ENCODE results near the gene AIFM1. TPM values are rescaled to one million over a fixed set of nuclear protein-coding genes. Genes with fewer than 3 reads are reported as not detected.
"Not testable (repeated sequence)": the region's sequence is repeated elsewhere in the genome, so short reads cannot be mapped to it uniquely, and the experiment has no call there.

Gene AIFM1
- total and polyA plus RNA-seq, 2 donors: 29.3 to 30.3 TPM

DNA sequence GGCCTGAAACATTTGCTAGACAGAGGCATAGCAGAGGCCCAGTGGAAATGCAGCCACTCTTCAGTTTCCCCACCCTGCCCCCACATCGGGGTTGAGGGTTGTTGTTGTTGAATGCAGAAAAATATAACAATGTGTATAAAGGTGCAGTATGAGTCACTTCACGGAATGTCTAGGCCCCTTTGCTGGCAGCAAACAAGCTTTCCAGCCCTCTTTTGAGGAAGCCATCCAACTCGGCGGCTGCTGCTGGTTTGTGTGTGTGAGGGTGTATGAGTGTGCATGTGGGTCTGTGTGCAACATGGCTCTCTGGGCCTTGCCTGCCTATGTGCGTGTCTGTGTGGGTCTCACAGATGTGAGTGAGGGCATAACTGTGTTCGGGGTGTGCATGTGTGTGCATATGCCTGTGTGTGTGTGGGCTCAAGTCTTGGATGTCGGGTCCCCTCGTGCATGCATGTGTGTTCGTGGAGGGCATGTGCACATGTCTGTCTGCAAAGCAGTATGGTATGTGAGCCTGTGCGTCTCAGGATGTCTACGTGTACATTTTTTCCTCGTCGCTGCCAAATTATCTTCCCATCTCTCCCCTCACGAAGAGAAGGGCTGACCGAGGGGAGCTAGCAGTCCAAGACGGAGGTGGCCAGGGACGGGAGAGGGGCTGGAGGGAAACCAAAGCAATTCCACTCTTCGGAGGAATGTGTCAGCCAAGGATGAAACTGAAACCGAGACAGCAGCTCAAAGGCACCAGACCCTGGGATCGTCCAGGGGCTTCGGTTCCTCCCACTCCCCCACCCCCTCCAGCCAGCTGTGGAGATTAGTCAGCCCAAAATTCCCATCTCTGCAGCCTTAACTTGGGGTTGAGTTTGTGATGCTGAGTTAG is 47.0 kb downstream of the AIFM1 start:
- no peak overlapping the region for H3K27ac ChIP-seq (ENCODE audit: low read depth in 1 of 2, low read length in 1 of 2)
- H3K36me3 ChIP-seq (ENCODE audit: control insufficient read depth in 2 of 2, insufficient read depth in 2 of 2, low read length in 1 of 2): no peaks in the 10 kb centered on the region

DNA sequence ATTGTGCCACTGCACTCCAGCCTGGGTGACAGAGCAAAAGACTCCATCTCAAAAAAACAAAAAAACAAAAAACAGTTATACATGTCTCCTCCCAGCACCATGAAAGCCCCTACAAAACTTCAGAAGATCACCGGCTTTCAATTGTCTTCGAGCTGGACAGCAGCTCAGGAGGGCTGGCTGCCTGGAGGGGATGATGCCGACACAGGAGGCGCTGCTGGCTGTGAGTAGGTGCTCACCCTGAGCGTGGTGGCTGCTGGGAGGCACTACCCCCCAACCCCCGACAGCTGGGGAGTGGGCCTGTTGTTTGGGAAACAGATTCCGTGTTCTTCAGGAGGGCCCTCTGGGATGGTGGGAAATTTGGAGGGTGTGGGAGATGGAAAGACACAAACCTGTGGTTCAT is 48.5 kb downstream of the AIFM1 start:
- H3K27ac ChIP-seq (ENCODE audit: low read depth in 1 of 2, low read length in 1 of 2): no peak overlapping the region
- no peak for DNase-seq (ENCODE audit: low read depth in 6 of 9, low spot score in 9 of 9)
- 98% methylated on average over 7 of the region's 7 CpGs for WGBS
- no peak overlapping the region for H3K4me3 ChIP-seq (ENCODE audit: low read length in 2 of 2)
- H3K4me1 ChIP-seq (ENCODE audit: control insufficient read depth in 2 of 2, insufficient read depth in 2 of 2, low read length in 2 of 2): peaks cover 0 to 18% of the 10 kb centered on the region in 2 donors
- H3K36me3 ChIP-seq (ENCODE audit: control insufficient read depth in 2 of 2, insufficient read depth in 2 of 2, low read length in 1 of 2): no peaks in the 10 kb centered on the region
- H3K27me3 ChIP-seq (ENCODE audit: control insufficient read depth in 2 of 2, insufficient read depth in 1 of 2, low read length in 1 of 2): peaks cover 0 to 3% of the 10 kb centered on the region in 2 donors
- H3K9me3 ChIP-seq (ENCODE audit: control insufficient read depth in 2 of 2, insufficient read depth in 1 of 2, low read length in 1 of 2): no peaks in the 10 kb centered on the region

More for the DNA sequence above, 47.0 kb downstream of the AIFM1 start:
- H3K27me3 ChIP-seq (ENCODE audit: control insufficient read depth in 2 of 2, insufficient read depth in 1 of 2, low read length in 1 of 2): peaks cover 0 to 3% of the 10 kb centered on the region in 2 donors
- peaks cover 0 to 18% of the 10 kb centered on the region in 2 donors for H3K4me1 ChIP-seq (ENCODE audit: control insufficient read depth in 2 of 2, insufficient read depth in 2 of 2, low read length in 2 of 2)
- WGBS: 89% methylated on average over 21 of the region's 21 CpGs
- H3K4me3 ChIP-seq (ENCODE audit: low read length in 2 of 2): no peak overlapping the region
- no peak for DNase-seq (ENCODE audit: low read depth in 6 of 9, low spot score in 9 of 9)
- no peaks in the 10 kb centered on the region for H3K9me3 ChIP-seq (ENCODE audit: control insufficient read depth in 2 of 2, insufficient read depth in 1 of 2, low read length in 1 of 2)

DNA sequence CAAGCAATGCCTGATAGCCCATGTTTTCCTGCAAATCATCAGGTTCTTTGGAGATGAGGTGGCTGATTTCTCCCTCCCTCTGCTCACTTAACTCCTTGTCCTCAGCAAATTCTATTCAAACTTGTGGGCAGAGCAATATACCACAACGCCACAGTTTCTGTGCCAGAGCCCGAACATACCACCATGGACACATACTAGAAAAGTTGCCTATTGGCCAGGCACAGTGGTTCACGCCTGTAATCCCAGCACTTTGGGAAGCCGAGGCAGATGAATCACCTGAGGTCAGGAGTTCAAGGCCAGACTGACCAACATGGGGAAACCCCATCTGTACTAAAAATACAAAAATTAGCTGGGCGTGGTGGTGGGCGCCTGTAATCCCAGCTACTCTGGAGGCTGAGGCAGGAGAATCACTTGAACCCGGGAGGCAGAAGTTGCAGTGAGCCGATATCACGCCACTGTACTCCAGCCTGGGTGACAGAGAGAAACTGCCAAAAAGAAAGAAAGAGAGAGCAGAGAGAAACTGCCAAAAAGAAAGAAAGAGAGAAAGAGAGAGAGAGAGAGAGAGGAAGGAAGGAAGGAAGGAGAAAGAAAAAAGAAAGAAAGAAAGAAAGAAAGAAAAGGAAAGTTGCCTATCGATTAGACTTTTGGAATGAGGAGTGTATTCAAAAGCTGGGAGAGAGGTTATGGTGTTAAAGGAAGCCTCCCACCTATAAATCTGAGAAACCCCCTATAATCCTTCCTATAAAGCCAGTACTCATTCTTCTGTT is 50.3 kb downstream of the AIFM1 start:
- H3K9me3 ChIP-seq (ENCODE audit: control insufficient read depth in 2 of 2, insufficient read depth in 1 of 2, low read length in 1 of 2); DNase-seq (ENCODE audit: low read depth in 6 of 9, low spot score in 9 of 9); H3K36me3 ChIP-seq (ENCODE audit: control insufficient read depth in 2 of 2, insufficient read depth in 2 of 2, low read length in 1 of 2); H3K27me3 ChIP-seq (ENCODE audit: control insufficient read depth in 2 of 2, insufficient read depth in 1 of 2, low read length in 1 of 2); H3K4me3 ChIP-seq (ENCODE audit: low read length in 2 of 2); H3K27ac ChIP-seq (ENCODE audit: low read depth in 1 of 2, low read length in 1 of 2): not testable (repeated sequence)
- WGBS: 96% methylated on average over 10 of the region's 10 CpGs
- H3K4me1 ChIP-seq (ENCODE audit: control insufficient read depth in 2 of 2, insufficient read depth in 2 of 2, low read length in 2 of 2): peaks cover 0 to 22% of the 10 kb centered on the region in 2 donors

DNA sequence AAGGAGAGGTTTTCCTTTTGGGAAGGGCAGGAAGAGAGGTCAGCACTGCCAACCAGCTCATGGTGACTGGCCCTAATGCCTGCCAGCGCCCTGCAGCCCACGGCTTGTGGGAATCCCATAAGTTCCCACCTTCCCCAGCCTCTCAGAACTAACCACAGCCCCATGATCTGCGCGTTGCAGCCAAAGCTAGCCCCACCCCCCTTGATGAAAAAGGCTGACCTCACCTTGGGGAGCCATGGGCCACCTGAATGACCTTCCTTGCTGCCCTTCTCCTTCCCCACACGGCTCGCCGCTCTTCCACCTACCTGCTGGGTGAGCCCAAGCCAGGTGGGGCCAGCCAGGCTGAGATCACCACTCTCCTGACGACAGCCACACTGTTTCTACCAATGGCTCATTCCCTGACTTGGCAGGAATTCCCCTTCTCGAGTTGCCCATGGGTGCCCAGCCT is 51.5 kb downstream of the AIFM1 start:
- 83% methylated on average over 9 of the region's 9 CpGs for WGBS
- DNase-seq (ENCODE audit: low read depth in 6 of 9, low spot score in 9 of 9): no peak
- H3K36me3 ChIP-seq (ENCODE audit: control insufficient read depth in 2 of 2, insufficient read depth in 2 of 2, low read length in 1 of 2): no peaks in the 10 kb centered on the region
- H3K9me3 ChIP-seq (ENCODE audit: control insufficient read depth in 2 of 2, insufficient read depth in 1 of 2, low read length in 1 of 2): no peaks in the 10 kb centered on the region
- no peak overlapping the region for H3K27ac ChIP-seq (ENCODE audit: low read depth in 1 of 2, low read length in 1 of 2)
- H3K4me1 ChIP-seq (ENCODE audit: control insufficient read depth in 2 of 2, insufficient read depth in 2 of 2, low read length in 2 of 2): peaks cover 0 to 18% of the 10 kb centered on the region in 2 donors
- H3K4me3 ChIP-seq (ENCODE audit: low read length in 2 of 2): no peak overlapping the region
- H3K27me3 ChIP-seq (ENCODE audit: control insufficient read depth in 2 of 2, insufficient read depth in 1 of 2, low read length in 1 of 2): peaks cover 0 to 13% of the 10 kb centered on the region in 2 donors

DNA sequence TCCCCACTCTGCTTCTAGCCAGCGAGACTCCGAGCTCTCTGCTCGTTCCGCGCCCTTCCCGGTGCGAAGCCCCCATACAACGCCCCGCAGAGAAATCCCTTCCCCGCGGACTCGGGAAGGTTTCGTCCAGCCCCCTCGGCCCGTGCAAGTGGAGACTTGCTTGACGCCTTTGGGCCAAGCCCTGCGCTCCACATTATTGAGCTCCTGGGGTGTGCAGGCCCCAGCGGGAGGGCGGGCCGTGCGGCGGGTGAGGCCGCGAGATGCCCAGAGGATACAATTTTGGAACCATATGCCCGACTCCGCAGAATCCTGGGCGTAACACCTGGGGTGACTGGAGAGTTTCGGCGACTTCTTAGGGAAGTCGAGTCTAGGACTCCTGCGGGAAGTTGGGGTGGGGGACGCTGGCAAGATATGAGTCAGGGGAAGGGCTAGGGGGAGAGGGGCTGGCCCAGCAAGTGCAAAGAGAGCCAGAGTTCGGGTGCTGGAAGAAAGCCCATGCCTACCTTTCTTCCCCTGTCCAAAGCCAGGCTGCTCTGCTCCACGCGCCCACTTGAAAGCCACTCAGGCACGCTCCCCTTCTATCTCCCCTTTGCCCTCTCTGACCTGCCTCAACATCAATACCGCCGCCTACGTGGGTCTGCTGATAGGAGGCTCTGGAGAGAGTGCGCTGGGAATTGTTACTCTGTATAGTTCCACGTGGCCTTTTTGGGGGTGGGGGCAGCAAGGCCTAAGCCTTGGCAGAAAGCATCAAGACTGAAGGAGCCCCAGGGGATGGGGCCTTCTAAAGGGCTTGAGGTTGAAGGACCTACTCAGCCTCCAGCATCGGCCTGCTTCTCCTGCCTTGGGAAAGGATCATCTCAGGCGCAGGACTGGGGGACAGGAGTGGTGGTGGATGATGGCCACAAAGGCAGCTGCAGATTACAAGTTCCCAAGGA is 54.2 kb downstream of the AIFM1 start:
- 64% methylated on average over 43 of the region's 43 CpGs for WGBS
- Histone ChIP-seq H3K4me1 (ENCODE audit: control insufficient read depth in 2 of 2, insufficient read depth in 2 of 2, low read length in 2 of 2) (peaks cover 4 to 21% of the 10 kb centered on the region in 2 donors), H3K27me3 (ENCODE audit: control insufficient read depth in 2 of 2, insufficient read depth in 1 of 2, low read length in 1 of 2) (peaks cover 0 to 13% of the 10 kb centered on the region in 2 donors), H3K4me3 (ENCODE audit: low read length in 2 of 2) (peak overlapping the region in 1 of 2 donors; percentile 67), H3K9me3 (ENCODE audit: control insufficient read depth in 2 of 2, insufficient read depth in 1 of 2, low read length in 1 of 2) (no peaks in the 10 kb centered on the region), H3K27ac (ENCODE audit: low read depth in 1 of 2, low read length in 1 of 2) (peak overlapping the region in 1 of 2 donors; percentile 52), H3K36me3 (ENCODE audit: control insufficient read depth in 2 of 2, insufficient read depth in 2 of 2, low read length in 1 of 2) (no peaks in the 10 kb centered on the region)
- DNase-seq (ENCODE audit: low read depth in 6 of 9, low spot score in 9 of 9): no peak

DNA sequence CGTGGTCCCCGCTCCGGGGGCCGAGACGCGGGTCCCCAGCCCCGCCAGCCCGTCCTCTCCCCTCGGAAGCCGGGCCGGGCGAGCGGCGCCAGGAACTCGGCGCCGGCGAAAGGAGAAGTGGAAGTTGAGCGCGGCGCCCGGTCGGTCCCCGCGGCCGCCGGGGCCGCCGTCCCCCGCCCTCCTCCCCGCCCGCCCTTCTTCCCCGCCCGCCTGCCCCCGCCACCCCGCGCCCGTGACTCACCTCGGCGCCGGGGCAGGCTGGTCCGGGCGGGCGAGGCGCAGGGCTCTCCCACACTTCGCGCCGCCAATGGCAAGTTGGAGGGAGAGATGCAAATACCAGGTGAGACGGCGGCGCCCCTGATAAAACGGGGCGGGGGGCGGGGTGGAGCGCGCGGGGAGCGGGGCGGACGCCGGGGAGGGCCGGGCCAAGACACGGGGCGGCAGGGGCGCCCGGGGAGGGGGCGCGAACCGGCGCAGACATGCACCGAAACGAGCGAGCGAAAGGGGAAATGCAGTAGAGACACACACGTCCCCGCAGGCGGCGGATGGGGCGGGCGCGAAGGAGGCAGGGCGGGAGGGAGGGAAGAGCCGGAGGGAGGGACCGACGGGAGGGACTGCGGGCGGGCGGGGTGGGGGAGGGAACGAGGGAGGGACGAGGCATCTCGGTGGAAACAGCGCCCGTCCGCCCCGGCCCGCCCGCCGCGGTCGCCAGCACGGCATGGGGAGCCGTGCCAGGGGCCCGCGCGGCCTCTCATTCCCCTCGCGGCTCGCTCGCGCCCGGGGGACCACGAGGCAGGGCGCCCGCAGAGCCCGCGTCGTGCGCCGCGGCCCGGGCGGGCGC is 55.0 kb downstream of the AIFM1 start, which contains the start of gene ELF4:
Gene ELF4, minus strand, starts transcription at position 119 of the 841 bp plus-strand sequence. CDS start 29,167 bp downstream, outside the sequence.
- peak within 1 kb of the TSS; percentile 67 for H3K4me3 ChIP-seq (ENCODE audit: low read length in 2 of 2)
- H3K27me3 ChIP-seq (ENCODE audit: control insufficient read depth in 2 of 2, insufficient read depth in 1 of 2, low read length in 1 of 2): peaks cover 0 to 13% of the 10 kb centered on the region in 2 donors
- under 1% methylated on average over 65 of the region's 123 CpGs for WGBS
- DNase-seq (ENCODE audit: low read depth in 6 of 9, low spot score in 9 of 9): peak in 2 of 9 donors; percentile 49 to 68
- no peaks in the 10 kb centered on the region for H3K36me3 ChIP-seq (ENCODE audit: control insufficient read depth in 2 of 2, insufficient read depth in 2 of 2, low read length in 1 of 2)
- H3K9me3 ChIP-seq (ENCODE audit: control insufficient read depth in 2 of 2, insufficient read depth in 1 of 2, low read length in 1 of 2): no peaks in the 10 kb centered on the region
- H3K27ac ChIP-seq (ENCODE audit: low read depth in 1 of 2, low read length in 1 of 2): peak within 1 kb of the TSS; percentile 51 to 70
- peaks cover 4 to 21% of the 10 kb centered on the region in 2 donors for H3K4me1 ChIP-seq (ENCODE audit: control insufficient read depth in 2 of 2, insufficient read depth in 2 of 2, low read length in 2 of 2)

DNA sequence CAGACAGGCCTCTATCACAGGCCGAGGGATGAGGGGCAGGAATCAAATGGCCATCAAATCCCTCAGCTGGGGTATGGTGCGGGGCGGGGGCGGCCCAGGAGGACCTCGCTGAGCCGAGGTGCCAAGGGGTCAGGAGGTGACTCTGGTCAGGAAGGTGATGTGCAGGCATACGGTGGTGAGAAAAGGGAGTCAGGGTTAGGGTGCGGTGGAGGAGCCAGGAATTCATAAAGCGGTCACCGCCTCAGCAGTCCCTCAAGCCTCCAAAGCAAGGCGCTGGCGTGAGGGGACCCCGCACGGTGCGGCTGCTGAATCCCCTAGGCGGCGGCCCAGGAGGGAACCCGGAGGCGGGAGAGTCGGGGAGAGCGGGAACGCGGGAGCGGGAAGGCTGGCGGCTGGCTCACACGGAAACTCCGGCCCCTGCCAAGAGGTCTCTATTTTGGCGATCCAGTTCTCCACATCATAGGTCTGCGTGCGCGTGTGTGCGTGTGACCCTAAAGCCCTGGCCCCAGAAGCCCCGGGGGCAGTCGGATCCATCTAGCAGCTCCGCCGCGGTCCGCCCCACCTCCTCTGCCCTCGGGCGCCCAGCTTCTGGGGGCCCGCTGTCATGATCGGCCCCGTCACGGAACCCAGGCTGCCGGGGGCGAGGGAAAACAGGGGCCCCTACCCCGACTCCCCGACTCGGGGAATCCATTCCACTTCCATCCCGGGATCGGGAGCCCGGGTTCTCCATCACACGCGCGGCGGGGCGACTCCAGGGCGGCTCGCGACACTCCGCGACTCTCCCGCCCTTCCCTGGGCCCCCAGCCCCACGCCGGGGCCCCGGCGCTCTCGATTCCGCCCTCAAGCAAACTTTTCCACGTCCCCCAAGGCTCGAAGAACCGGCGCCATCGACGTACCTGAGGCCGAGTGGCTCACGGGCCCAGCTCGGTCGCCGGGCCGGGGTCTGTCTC is 55.9 kb downstream of the AIFM1 start:
- WGBS: 2% methylated on average over 79 of the region's 81 CpGs
- Histone ChIP-seq H3K36me3 (ENCODE audit: control insufficient read depth in 2 of 2, insufficient read depth in 2 of 2, low read length in 1 of 2) (no peaks in the 10 kb centered on the region), H3K4me1 (ENCODE audit: control insufficient read depth in 2 of 2, insufficient read depth in 2 of 2, low read length in 2 of 2) (peaks cover 4 to 21% of the 10 kb centered on the region in 2 donors)

More for the DNA sequence above, 55.9 kb downstream of the AIFM1 start:
- peak overlapping the region; percentile 51 to 70 for H3K27ac ChIP-seq (ENCODE audit: low read depth in 1 of 2, low read length in 1 of 2)
- no peaks in the 10 kb centered on the region for H3K9me3 ChIP-seq (ENCODE audit: control insufficient read depth in 2 of 2, insufficient read depth in 1 of 2, low read length in 1 of 2)
- peaks cover 0 to 13% of the 10 kb centered on the region in 2 donors for H3K27me3 ChIP-seq (ENCODE audit: control insufficient read depth in 2 of 2, insufficient read depth in 1 of 2, low read length in 1 of 2)
- H3K4me3 ChIP-seq (ENCODE audit: low read length in 2 of 2): peak overlapping the region; percentile 67
- DNase-seq (ENCODE audit: low read depth in 6 of 9, low spot score in 9 of 9): peak in 1 of 9 donors; percentile 35

Data from thymus (tissue), 11 donors.